GM12878 (cell line): Measurements from ENCODE around the gene WTIP. TPM values are rescaled to one million over a fixed set of nuclear protein-coding genes. Genes with fewer than 3 reads are reported as not detected.

ENCODE experiments used
- ATAC-seq: fragments of 200-7000 bp; cut with Tn5 transposase; 3 replicates; pipeline ENCODE4 v1.9.1; 2020; ENCODE audit warnings: mild to moderate bottlenecking, moderate library complexity
- BruUV-seq: library from RNA; stranded (reverse); fragments of 400-500 nt; replicated peaks from 2 replicates; lab custom pipeline; 2021; lab: Mats Ljungman, UMichigan
- CTCF ChIA-PET: fragments of 300-600 bp; sonication (Branson Sonifier 250); formaldehyde crosslinking; extraction: SDS; loops from one replicate; lab custom pipeline; 2021; ENCODE audit warnings: inconsistent platforms; lab: Yijun Ruan, JAX
- POLR2A ChIA-PET: fragments of 350-600 bp; formaldehyde crosslinking; extraction: SDS; loops from one replicate; lab custom pipeline; 2021; ENCODE audit warnings: inconsistent platforms; lab: Charles Lee
- RAD21 ChIA-PET: fragments of 300-600 bp; sonication (Branson Sonifier 250); formaldehyde crosslinking; loops from one replicate; lab custom pipeline; 2023; ENCODE audit warnings: antibody characterized with exemption; ENCODE audit not compliant: unreplicated experiment; lab: Charles Lee
- SMC1A ChIA-PET: fragments of 300-600 bp; sonication (Branson Sonifier 250); formaldehyde crosslinking; loops from one replicate; lab custom pipeline; 2023; ENCODE audit not compliant: unreplicated experiment, uncharacterized antibody; lab: Charles Lee
- DNase-seq: peaks from one replicate; pipeline ENCODE4 v3.0.0-alpha.2; 2011; ENCODE audit warnings: low read depth, low spot score
- FAIRE-seq: peaks from 3 replicates; lab custom pipeline; 2011; peaks lifted over from hg19 to GRCh38; lab: Jason Lieb, UNC
- H2AFZ ChIP-seq: 2 replicates; pipeline ENCODE4 v1.6.0; 2011; ENCODE audit warnings: low read depth, low read length, control low read depth; ENCODE audit not compliant: control insufficient read depth
- H3K27ac ChIP-seq: 2 replicates; pipeline ENCODE4 v1.5.1; 2011; ENCODE audit warnings: control low read depth; ENCODE audit not compliant: control insufficient read depth, insufficient read depth
- H3K27me3 ChIP-seq, 2 experiments: replicated peaks in 1 of 2; 2 replicates each; pipeline versions ENCODE4 v1.6.0 to v1.6.1; 2011; ENCODE audit warnings: low read length in 1 of 2; ENCODE audit not compliant: control insufficient read depth in 2 of 2, insufficient read depth in 2 of 2
- H3K36me3 ChIP-seq, 2 experiments: 2 replicates each; pipeline ENCODE4 v1.5.1; 2011; ENCODE audit warnings: low read length in 1 of 2; ENCODE audit not compliant: control insufficient read depth in 2 of 2, insufficient read depth in 2 of 2
- H3K4me1 ChIP-seq: 2 replicates; pipeline ENCODE4 v1.6.1; 2011; ENCODE audit warnings: mild to moderate bottlenecking, low read length, moderate library complexity, mixed read lengths; ENCODE audit not compliant: control insufficient read depth, insufficient read depth
- H3K4me2 ChIP-seq: 2 replicates; pipeline ENCODE4 v1.6.0; 2011; ENCODE audit warnings: control low read depth; ENCODE audit not compliant: control insufficient read depth, insufficient read depth
- H3K4me3 ChIP-seq: fragments of 200-600 bp; sonication (generic); 2 replicates; pipeline ENCODE4 v1.5.1; 2016
- H3K79me2 ChIP-seq: 2 replicates; pipeline ENCODE4 v1.6.0; 2011; ENCODE audit warnings: low read length; ENCODE audit not compliant: control insufficient read depth, insufficient read depth
- H3K9ac ChIP-seq: 2 replicates; pipeline ENCODE4 v1.8.0; 2011; ENCODE audit warnings: low read length, control low read depth, mixed read lengths; ENCODE audit not compliant: control insufficient read depth, insufficient read depth
- H3K9me3 ChIP-seq: replicated peaks from 3 replicates; pipeline ENCODE4 v1.5.1; 2011; ENCODE audit warnings: mild to moderate bottlenecking, low read length; ENCODE audit not compliant: control insufficient read depth, insufficient read depth
- H4K20me1 ChIP-seq: 2 replicates; pipeline ENCODE4 v1.6.0; 2011; ENCODE audit not compliant: control insufficient read depth, insufficient read depth
- CBX5 ChIP-seq: sonication (generic); IDR thresholded peaks from 2 replicates; pipeline ENCODE4 v1.6.1; 2016; ENCODE audit warnings: low read depth, moderate library complexity, mild to moderate bottlenecking, inconsistent platforms
- E4F1 ChIP-seq: fragments of 450-650 bp; IDR thresholded peaks from 2 replicates; pipeline ENCODE4 v1.6.1; 2018; ENCODE audit warnings: borderline replicate concordance, mild to moderate bottlenecking; ENCODE audit not compliant: partially characterized antibody
- FOS ChIP-seq: IDR thresholded peaks from 3 replicates; pipeline ENCODE4 v1.6.1; 2011; ENCODE audit warnings: borderline replicate concordance; ENCODE audit not compliant: insufficient read length; ENCODE audit errors: extremely low read depth
- GATAD2B ChIP-seq: fragments of 450-650 bp; conservative IDR thresholded peaks from 2 replicates; pipeline ENCODE4 v1.6.1; 2017; ENCODE audit warnings: low read depth, mild to moderate bottlenecking, moderate library complexity
- NR2F1 ChIP-seq: fragments of 450-650 bp; conservative IDR thresholded peaks from 2 replicates; pipeline ENCODE4 v1.6.1; 2017; ENCODE audit warnings: mild to moderate bottlenecking
- ZNF622 ChIP-seq: fragments of 450-650 bp; IDR thresholded peaks from 2 replicates; pipeline ENCODE4 v1.6.1; 2017; ENCODE audit warnings: mild to moderate bottlenecking, inconsistent platforms
- whole genome bisulfite sequencing: methylation state at CpG from one replicate; pipeline ENCODE4 v1.1.6; 2016; ENCODE audit warnings: low lambda C conversion rate; ENCODE audit not compliant: insufficient replicate concordance, insufficient coverage; ENCODE audit errors: missing lambda C conversion rate; 5-methylcytosine and 5-hydroxymethylcytosine counted together
- in situ Hi-C: fragments of 300-500 bp; cut with MboI; formaldehyde crosslinking; loops from 9 replicates; pipeline ENCODE4 v1.14.3; 2018; ENCODE audit warnings: mixed read lengths
- intact Hi-C: fragments of 100-400 bp; cut with micrococcal nuclease; formaldehyde crosslinking; loops from one replicate; pipeline ENCODE4 v1.14.2; 2022; ENCODE audit not compliant: unreplicated experiment
- polyA plus RNA-seq, 11 experiments: library from polyadenylated mRNA; depleted of rRNA in 4 of 11; unstranded in 6 of 11; stranded (reverse) in 5 of 11; fragments of >200 nt; fragmentation: Nextera tagmentation in 4 of 11; fragmentation: Illumina TruSeq in 1 of 11; extraction: Ambion mirVana in 4 of 11; extraction: Trizol in 1 of 11; gene quantifications; 1 replicate in 1 of 11; 2 replicates in 10 of 11; pipeline versions ENCODE4 v1.2.1 to v1.2.3, GENCODE V29; 2011 to 2016; ENCODE audit warnings: inconsistent platforms in 2 of 11, missing spikeins in 2 of 11, low read depth in 1 of 11
- total RNA-seq, 4 experiments: library from RNA; depleted of rRNA in 3 of 4; stranded (reverse); fragments of >200 nt in 3 of 4; fragmentation: Illumina TruSeq in 1 of 4; extraction: Trizol in 1 of 4; gene quantifications; 2 replicates each; pipeline versions ENCODE4 v1.2.1 to v1.2.3, GENCODE V29; 2013 to 2021

WTIP gene
- total and polyA plus RNA-seq, 10 of the 15 experiments (the other 5 are each of a cell fraction or from before 2014, with no cell fraction given), result 0.06 to 0.77 (median 0.17) TPM; not detected in 2

GRCh38 chr19:34474233-34474989 lies 7.1 kb upstream of the WTIP start:
- no peaks in the 10 kb centered on the region for H3K9me3 ChIP-seq
- H3K4me2 ChIP-seq, result no peak overlapping the region
- H3K4me3 ChIP-seq, result no peak overlapping the region
- H3K36me3 ChIP-seq, result peaks cover 2 to 18% of the 10 kb centered on the region in 2 experiments
- ChIA-PET CTCF (interaction anchor here (0.7 kb wide), 1 partner anchor 619 kb away, joined by 3 read pairs; no protein-coding TSS in a partner anchor), RAD21 (no interaction called here), POLR2A (interaction anchor here (0.5 kb wide), 1 partner anchor 9 kb away, joined by 3 read pairs; no protein-coding TSS in a partner anchor), SMC1A (no interaction called here)
- BruUV-seq, result no TSS peak
- no peak overlapping the region for H3K27ac ChIP-seq
- intact Hi-C loops (no loop called here), in situ Hi-C loops (no loop called here)
- no peaks in the 10 kb centered on the region; a peak in 1 of 4 replicates for H3K27me3 ChIP-seq
- DNase-seq (no peak), ATAC-seq (no peak), FAIRE-seq (no peak)
- WGBS, result 91% methylated on average over 4 of the region's 4 CpGs
- H3K4me1 ChIP-seq, result no peaks in the 10 kb centered on the region
- H3K9ac ChIP-seq, result no peak overlapping the region
- no peak for TF ChIP-seq ZNF622
- TF ChIP-seq FOS, result no peak
- TF ChIP-seq CBX5, result no peak
- no peak for TF ChIP-seq E4F1
- no peak for TF ChIP-seq NR2F1
- TF ChIP-seq GATAD2B, result no peak
- H4K20me1 ChIP-seq, result no peaks in the 10 kb centered on the region
- H2AFZ ChIP-seq, result no peak overlapping the region
- H3K79me2 ChIP-seq, result no peaks in the 10 kb centered on the region
